ENCODE results near the gene S100PBP.

S100PBP gene

DNA sequence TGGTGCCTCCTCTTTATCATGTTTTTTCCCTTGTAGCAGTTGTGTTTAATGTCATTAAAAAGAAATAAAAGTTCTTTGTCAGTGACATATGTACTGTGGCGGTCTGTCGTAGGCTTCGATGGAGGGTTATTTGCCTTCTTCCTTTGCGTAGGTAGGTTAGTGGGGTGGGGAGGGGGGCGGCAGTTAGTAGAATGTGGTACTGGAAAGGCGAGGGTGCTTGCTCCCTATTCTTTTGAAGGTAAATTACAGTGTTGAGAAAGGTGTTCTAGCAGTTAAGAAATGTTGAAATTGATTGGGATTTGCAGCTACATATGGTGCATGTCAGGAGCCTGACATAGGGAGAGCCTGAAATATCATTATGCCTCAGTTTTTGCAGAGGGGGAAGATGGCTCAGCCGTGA is 41.3 kb downstream of the S100PBP start:
- no peak overlapping the region for H3K4me3 ChIP-seq (ENCODE audit: control insufficient read depth, low read depth, low read length)

DNA sequence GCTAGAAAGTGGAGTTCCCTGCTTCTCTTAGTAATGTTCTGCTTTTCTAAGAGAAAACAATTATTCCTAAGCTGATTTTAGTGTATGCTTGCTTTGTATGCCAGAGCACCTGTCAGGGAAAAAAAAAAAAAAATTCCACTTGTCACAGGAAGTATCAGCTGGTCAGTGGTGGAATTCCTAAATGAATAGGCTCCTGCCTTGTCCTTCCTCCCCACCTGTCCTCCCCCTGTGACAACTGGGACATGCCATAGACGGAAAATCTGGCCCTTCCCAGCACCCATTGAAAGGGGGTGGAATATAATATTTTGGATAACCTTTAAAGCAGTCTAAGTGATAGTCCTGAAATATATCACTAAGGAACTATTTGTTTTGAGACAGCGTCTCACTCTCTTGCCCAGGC is 42.5 kb downstream of the S100PBP start:
- no peak overlapping the region for H3K4me3 ChIP-seq (ENCODE audit: control insufficient read depth, low read depth, low read length)
- DNase-seq (ENCODE audit: low read depth): no peak
- TF ChIP-seq CTCF (conservative IDR thresholded peaks at IDR 0.05; ENCODE audit: control insufficient read depth, insufficient read depth, low read depth, low read length): no peak

More for the DNA sequence above, 41.3 kb downstream of the S100PBP start:
- no peak for DNase-seq (ENCODE audit: low read depth)
- no peak for TF ChIP-seq CTCF (conservative IDR thresholded peaks at IDR 0.05; ENCODE audit: control insufficient read depth, insufficient read depth, low read depth, low read length)

DNA sequence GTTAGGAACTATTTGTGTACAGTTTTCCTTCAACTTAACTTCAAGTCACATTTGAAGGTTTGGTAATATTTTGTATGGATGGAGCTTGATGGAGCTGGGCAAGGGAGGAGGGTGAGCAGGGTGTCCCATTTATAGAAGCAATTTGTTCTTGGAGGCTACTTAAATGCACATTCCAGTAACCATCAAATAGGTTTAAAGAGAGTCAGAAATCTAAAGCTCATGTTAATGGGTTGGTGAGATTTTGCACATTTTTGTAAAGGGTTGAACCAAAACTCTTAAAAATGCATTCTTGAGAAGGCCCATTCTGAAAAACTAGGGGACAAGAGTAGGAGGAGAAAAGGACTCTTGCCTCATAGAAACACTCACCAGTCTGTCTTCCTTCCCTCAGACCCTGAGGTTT is 43.1 kb downstream of the S100PBP start:
- DNase-seq (ENCODE audit: low read depth): no peak
- H3K4me3 ChIP-seq (ENCODE audit: control insufficient read depth, low read depth, low read length): no peak overlapping the region
- TF ChIP-seq CTCF (conservative IDR thresholded peaks at IDR 0.05; ENCODE audit: control insufficient read depth, insufficient read depth, low read depth, low read length): no peak

DNA sequence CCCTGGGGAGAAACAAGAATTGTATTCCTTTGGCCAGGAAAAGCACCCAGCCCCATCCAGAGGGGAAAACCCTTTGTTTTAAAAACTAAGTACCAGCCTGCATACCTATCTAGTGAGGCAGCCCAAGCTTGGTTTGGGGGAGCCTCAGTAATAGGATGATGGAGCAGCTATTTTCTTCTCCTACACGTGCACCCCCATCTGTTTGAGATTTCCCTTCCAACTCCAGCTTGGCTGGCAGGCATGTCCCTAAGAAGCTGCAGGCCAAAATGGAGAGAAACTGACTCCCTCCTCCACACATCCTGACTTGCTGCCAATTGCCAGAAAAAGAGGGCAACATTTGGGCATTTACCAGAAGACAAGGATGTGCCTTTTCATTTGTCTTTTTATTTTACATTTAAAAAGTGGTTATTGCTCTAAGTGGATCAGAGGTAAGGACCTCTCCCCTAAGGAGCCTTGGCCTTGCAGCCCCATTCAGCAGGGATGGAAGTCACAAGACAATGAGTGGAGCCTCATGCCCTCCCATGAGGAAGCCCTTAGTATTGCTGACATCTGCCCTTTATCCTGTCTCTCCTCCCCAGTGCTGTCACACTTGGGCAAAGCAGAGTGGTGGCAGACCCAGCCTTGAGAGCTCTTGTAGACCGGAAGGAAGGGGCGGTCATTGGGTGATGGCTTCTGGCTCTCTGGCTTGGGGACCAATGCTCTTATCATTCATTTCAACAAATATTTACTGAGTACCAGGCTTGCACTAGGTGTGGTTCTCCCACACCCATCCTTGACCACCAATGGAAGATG is 44.6 kb downstream of the S100PBP start:
- no peak for TF ChIP-seq CTCF (conservative IDR thresholded peaks at IDR 0.05; ENCODE audit: control insufficient read depth, insufficient read depth, low read depth, low read length)
- no peak overlapping the region for H3K4me3 ChIP-seq (ENCODE audit: control insufficient read depth, low read depth, low read length)
- no peak for DNase-seq (ENCODE audit: low read depth)

GRCh38 chr1:32863218-32863880 is 45.9 kb downstream of the S100PBP start:
- H3K4me3 ChIP-seq (ENCODE audit: control insufficient read depth, low read depth, low read length): no peak overlapping the region
- no peak for DNase-seq (ENCODE audit: low read depth)
- no peak for TF ChIP-seq CTCF (conservative IDR thresholded peaks at IDR 0.05; ENCODE audit: control insufficient read depth, insufficient read depth, low read depth, low read length)

- no peak for DNase-seq (ENCODE audit: low read depth)
- TF ChIP-seq CTCF (conservative IDR thresholded peaks at IDR 0.05; ENCODE audit: control insufficient read depth, insufficient read depth, low read depth, low read length): no peak
Measured at GRCh38 chr1:32863881-32864245, 46.4 kb downstream of the S100PBP start.

More at GRCh38 chr1:32863881-32864245, 46.4 kb downstream of the S100PBP start:
- no peak overlapping the region for H3K4me3 ChIP-seq (ENCODE audit: control insufficient read depth, low read depth, low read length)
